Measurements from ENCODE around the gene MPPED2.

MPPED2 gene

GRCh38 chr11:30522536-30523243 is 63.5 kb downstream of the MPPED2 start:
- H3K9me3 Mint-ChIP-seq, result no peaks in the 10 kb centered on the region
- no peak for ATAC-seq
- no peak overlapping the region for H3K4me3 Mint-ChIP-seq
- no peak overlapping the region for H3K27ac Mint-ChIP-seq
- no peaks in the 10 kb centered on the region for H3K4me1 Mint-ChIP-seq
- no peaks in the 10 kb centered on the region for H3K36me3 Mint-ChIP-seq
- no peaks in the 10 kb centered on the region for H3K27me3 Mint-ChIP-seq

- Mint-ChIP-seq H3K27me3 (no peaks in the 10 kb centered on the region), H3K36me3 (no peaks in the 10 kb centered on the region), H3K9me3 (no peaks in the 10 kb centered on the region), H3K4me1 (no peaks in the 10 kb centered on the region), H3K27ac (no peak overlapping the region), H3K4me3 (no peak overlapping the region)
- ATAC-seq, result no peak
These were observed 64.7 kb downstream of the MPPED2 start for GRCh38 chr11:30521297-30522071.

- Mint-ChIP-seq H3K27me3 (no peaks in the 10 kb centered on the region), H3K4me3 (no peak overlapping the region), H3K4me1 (no peaks in the 10 kb centered on the region), H3K36me3 (no peaks in the 10 kb centered on the region), H3K9me3 (no peaks in the 10 kb centered on the region), H3K27ac (no peak overlapping the region)
- no peak for ATAC-seq
These were observed 73.1 kb downstream of the MPPED2 start for GRCh38 chr11:30513087-30513486.

- ATAC-seq, result no peak
- H3K27me3 Mint-ChIP-seq, result no peaks in the 10 kb centered on the region
- no peak overlapping the region for H3K27ac Mint-ChIP-seq
These were observed 74.7 kb downstream of the MPPED2 start for GRCh38 chr11:30511408-30511807.

GRCh38 chr11:30510750-30511149 is 75.4 kb downstream of the MPPED2 start:
- no peaks in the 10 kb centered on the region for H3K27me3 Mint-ChIP-seq
- H3K4me1 Mint-ChIP-seq, result no peaks in the 10 kb centered on the region
- H3K4me3 Mint-ChIP-seq, result no peak overlapping the region
- no peak for ATAC-seq
- no peaks in the 10 kb centered on the region for H3K36me3 Mint-ChIP-seq
- no peak overlapping the region for H3K27ac Mint-ChIP-seq
- H3K9me3 Mint-ChIP-seq, result no peaks in the 10 kb centered on the region

More at GRCh38 chr11:30511408-30511807, 74.7 kb downstream of the MPPED2 start:
- Mint-ChIP-seq H3K9me3 (no peaks in the 10 kb centered on the region), H3K4me3 (no peak overlapping the region), H3K36me3 (no peaks in the 10 kb centered on the region), H3K4me1 (no peaks in the 10 kb centered on the region)

GRCh38 chr11:30509364-30509763 is 76.8 kb downstream of the MPPED2 start:
- ATAC-seq, result no peak
- Mint-ChIP-seq H3K27ac (no peak overlapping the region), H3K9me3 (no peaks in the 10 kb centered on the region), H3K27me3 (no peaks in the 10 kb centered on the region), H3K4me1 (no peaks in the 10 kb centered on the region), H3K36me3 (no peaks in the 10 kb centered on the region), H3K4me3 (no peak overlapping the region)

- H3K27ac Mint-ChIP-seq, result no peak overlapping the region
- no peak overlapping the region for H3K4me3 Mint-ChIP-seq
- H3K9me3 Mint-ChIP-seq, result no peaks in the 10 kb centered on the region
- no peaks in the 10 kb centered on the region for H3K4me1 Mint-ChIP-seq
- no peaks in the 10 kb centered on the region for H3K27me3 Mint-ChIP-seq
- no peaks in the 10 kb centered on the region for H3K36me3 Mint-ChIP-seq
- ATAC-seq, result no peak
These were observed 77.6 kb downstream of the MPPED2 start for GRCh38 chr11:30508594-30508993.

GRCh38 chr11:30505603-30506002 is 80.5 kb downstream of the MPPED2 start:
- Mint-ChIP-seq H3K27me3 (no peaks in the 10 kb centered on the region), H3K4me3 (no peak overlapping the region)

GRCh38 chr11:30504468-30504867 is 81.7 kb downstream of the MPPED2 start:
- H3K4me3 Mint-ChIP-seq, result no peak overlapping the region
- no peak for ATAC-seq
- no peaks in the 10 kb centered on the region for H3K36me3 Mint-ChIP-seq
- no peaks in the 10 kb centered on the region for H3K27me3 Mint-ChIP-seq
- H3K9me3 Mint-ChIP-seq, result peaks cover under 1% of the 10 kb centered on the region
- no peak overlapping the region for H3K27ac Mint-ChIP-seq
- no peaks in the 10 kb centered on the region for H3K4me1 Mint-ChIP-seq

More at GRCh38 chr11:30505603-30506002, 80.5 kb downstream of the MPPED2 start:
- no peaks in the 10 kb centered on the region for H3K4me1 Mint-ChIP-seq
- H3K27ac Mint-ChIP-seq, result no peak overlapping the region
- H3K36me3 Mint-ChIP-seq, result no peaks in the 10 kb centered on the region
- no peaks in the 10 kb centered on the region for H3K9me3 Mint-ChIP-seq
- no peak for ATAC-seq

GRCh38 chr11:30503156-30503555 is 83.0 kb downstream of the MPPED2 start:
- Mint-ChIP-seq H3K4me1 (no peaks in the 10 kb centered on the region), H3K27me3 (no peaks in the 10 kb centered on the region)
- no peak for ATAC-seq

GRCh38 chr11:30502305-30502704 is 83.8 kb downstream of the MPPED2 start:
- Mint-ChIP-seq H3K9me3 (peaks cover 2% of the 10 kb centered on the region), H3K4me1 (no peaks in the 10 kb centered on the region), H3K27ac (no peak overlapping the region), H3K4me3 (no peak overlapping the region), H3K36me3 (no peaks in the 10 kb centered on the region), H3K27me3 (no peaks in the 10 kb centered on the region)
- ATAC-seq, result no peak

More at GRCh38 chr11:30503156-30503555, 83.0 kb downstream of the MPPED2 start:
- no peak overlapping the region for H3K4me3 Mint-ChIP-seq
- H3K36me3 Mint-ChIP-seq, result no peaks in the 10 kb centered on the region
- no peak overlapping the region for H3K27ac Mint-ChIP-seq
- peaks cover 2% of the 10 kb centered on the region for H3K9me3 Mint-ChIP-seq

- H3K4me1 Mint-ChIP-seq, result no peaks in the 10 kb centered on the region
- peaks cover 2% of the 10 kb centered on the region for H3K9me3 Mint-ChIP-seq
- H3K4me3 Mint-ChIP-seq, result no peak overlapping the region
- no peaks in the 10 kb centered on the region for H3K27me3 Mint-ChIP-seq
- no peak for ATAC-seq
- no peaks in the 10 kb centered on the region for H3K36me3 Mint-ChIP-seq
- no peak overlapping the region for H3K27ac Mint-ChIP-seq
These were observed 84.4 kb downstream of the MPPED2 start for GRCh38 chr11:30501744-30502143.

- H3K4me1 Mint-ChIP-seq, result no peaks in the 10 kb centered on the region
- H3K4me3 Mint-ChIP-seq, result no peak overlapping the region
- H3K27me3 Mint-ChIP-seq, result no peaks in the 10 kb centered on the region
- H3K27ac Mint-ChIP-seq, result no peak overlapping the region
- H3K9me3 Mint-ChIP-seq, result peaks cover 2% of the 10 kb centered on the region
- ATAC-seq, result no peak
- no peaks in the 10 kb centered on the region for H3K36me3 Mint-ChIP-seq
These were observed 86.2 kb downstream of the MPPED2 start for GRCh38 chr11:30499940-30500339.

- no peak overlapping the region for H3K4me3 Mint-ChIP-seq
- no peaks in the 10 kb centered on the region for H3K27me3 Mint-ChIP-seq
- H3K4me1 Mint-ChIP-seq, result no peaks in the 10 kb centered on the region
- ATAC-seq, result no peak
- H3K9me3 Mint-ChIP-seq, result peaks cover 2% of the 10 kb centered on the region
- no peaks in the 10 kb centered on the region for H3K36me3 Mint-ChIP-seq
- H3K27ac Mint-ChIP-seq, result no peak overlapping the region
These were observed 88.6 kb downstream of the MPPED2 start for GRCh38 chr11:30497600-30497999.

GRCh38 chr11:30496935-30497334 is 89.2 kb downstream of the MPPED2 start:
- H3K36me3 Mint-ChIP-seq, result no peaks in the 10 kb centered on the region
- H3K27me3 Mint-ChIP-seq, result no peaks in the 10 kb centered on the region
- ATAC-seq, result no peak
- peaks cover 2% of the 10 kb centered on the region for H3K9me3 Mint-ChIP-seq
- H3K4me1 Mint-ChIP-seq, result no peaks in the 10 kb centered on the region
- no peak overlapping the region for H3K4me3 Mint-ChIP-seq
- H3K27ac Mint-ChIP-seq, result no peak overlapping the region

GRCh38 chr11:30495437-30495836 is 90.7 kb downstream of the MPPED2 start:
- Mint-ChIP-seq H3K36me3 (no peaks in the 10 kb centered on the region), H3K27me3 (no peaks in the 10 kb centered on the region), H3K27ac (no peak overlapping the region), H3K4me3 (no peak overlapping the region), H3K4me1 (no peaks in the 10 kb centered on the region), H3K9me3 (peaks cover 2% of the 10 kb centered on the region)
- no peak for ATAC-seq

Data from stimulated activated memory B cell treated with anti-CD40 and anti-IgM and Interleukin-4, amounts not matched to agents 10 μg/mL and 1 μg/mL and 100 μg/mL, for 72 hours (primary cell).